SIG-M5 treated with dmso at 0.1 percent for 504 hours (cell line): Measurements from ENCODE around the gene ZNF528.
A peak's percentile ranks its signal among the peaks of the same experiment; 100 is the strongest.

ENCODE experiments used
- DNase-seq: peaks from one replicate; lab custom pipeline; 2025; ENCODE audit not compliant: unreplicated experiment; lab: John Stamatoyannopoulos, UW

Gene ZNF528

DNA sequence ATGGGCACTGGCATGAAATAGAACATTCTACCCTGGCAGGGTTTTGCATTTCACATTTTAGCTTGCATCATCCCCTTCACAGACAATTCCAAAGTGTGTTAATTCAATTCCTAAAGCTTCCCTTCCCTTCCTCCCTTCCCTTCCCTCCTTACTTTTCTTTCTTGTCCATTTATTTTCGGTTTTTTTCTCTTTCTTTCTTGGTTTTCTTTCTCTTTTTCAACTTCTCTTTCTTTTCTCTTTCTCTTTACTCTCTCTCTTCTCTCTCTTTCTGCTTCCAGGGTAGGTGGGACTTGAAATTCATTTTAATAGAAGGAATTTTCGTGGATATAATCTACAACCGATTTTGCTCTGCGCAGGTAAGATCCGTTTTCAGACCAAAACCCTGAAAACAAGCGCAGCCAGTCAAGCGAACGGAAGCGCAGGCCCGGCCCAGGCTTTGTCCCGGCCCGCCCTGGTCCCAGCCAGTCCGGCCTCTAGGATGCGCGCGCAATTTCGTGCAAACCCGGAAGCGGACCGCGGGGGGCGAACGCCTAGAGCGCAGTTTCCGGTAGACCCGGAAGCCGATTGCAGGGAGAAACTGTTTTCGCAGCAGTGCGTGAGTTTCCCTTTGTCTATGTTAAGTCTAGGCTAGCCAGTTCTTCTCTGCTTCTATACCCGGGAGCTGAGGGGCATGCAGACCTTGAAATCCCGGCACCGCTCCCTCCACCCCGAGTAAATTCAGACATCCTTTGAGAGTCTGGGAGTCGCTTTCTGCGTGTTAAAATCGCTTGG is at the start of gene ZNF528:
TSS of gene ZNF528 (plus strand) at position 540 of the 771 bp plus-strand sequence. CDS start 4,165 bp downstream, outside the sequence.
- no peak for DNase-seq

DNA sequence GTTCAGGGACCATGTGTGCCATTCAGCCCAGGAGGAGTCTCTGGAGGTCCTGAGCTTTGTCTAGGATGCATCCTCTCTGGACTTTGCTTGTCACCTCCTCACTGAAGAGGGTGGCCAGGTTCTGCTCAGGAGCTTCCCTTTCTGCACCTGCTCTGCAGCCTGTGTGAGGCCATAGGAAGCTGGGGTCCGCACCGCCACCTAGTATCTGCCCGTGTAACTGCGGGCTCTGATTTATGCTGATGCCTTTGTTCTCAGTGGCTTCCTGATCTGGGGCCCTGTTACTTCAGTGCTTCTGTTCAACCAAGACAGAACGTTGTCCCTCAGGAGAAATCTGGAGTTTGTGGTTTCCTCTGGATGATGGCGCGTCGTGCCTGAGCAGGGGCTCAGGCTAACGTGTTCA is 46.1 kb upstream of the ZNF528 start:
- no peak for DNase-seq

DNA sequence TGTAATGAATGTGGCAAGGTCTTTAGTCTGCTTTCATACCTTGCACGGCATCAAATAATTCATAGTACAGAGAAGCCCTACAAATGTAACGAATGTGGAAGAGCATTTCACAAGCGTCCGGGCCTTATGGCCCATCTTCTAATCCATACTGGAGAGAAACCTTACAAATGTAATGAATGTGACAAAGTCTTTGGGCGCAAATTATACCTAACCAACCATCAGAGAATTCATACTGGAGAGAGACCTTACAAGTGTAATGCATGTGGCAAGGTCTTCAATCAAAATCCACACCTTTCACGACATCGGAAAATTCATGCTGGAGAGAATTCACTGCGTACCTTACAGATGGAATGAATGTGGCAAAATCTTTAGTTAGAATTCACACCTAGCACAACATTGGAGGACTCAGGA is 31.2 kb upstream of the ZNF528 start:
- DNase-seq: no peak

DNA sequence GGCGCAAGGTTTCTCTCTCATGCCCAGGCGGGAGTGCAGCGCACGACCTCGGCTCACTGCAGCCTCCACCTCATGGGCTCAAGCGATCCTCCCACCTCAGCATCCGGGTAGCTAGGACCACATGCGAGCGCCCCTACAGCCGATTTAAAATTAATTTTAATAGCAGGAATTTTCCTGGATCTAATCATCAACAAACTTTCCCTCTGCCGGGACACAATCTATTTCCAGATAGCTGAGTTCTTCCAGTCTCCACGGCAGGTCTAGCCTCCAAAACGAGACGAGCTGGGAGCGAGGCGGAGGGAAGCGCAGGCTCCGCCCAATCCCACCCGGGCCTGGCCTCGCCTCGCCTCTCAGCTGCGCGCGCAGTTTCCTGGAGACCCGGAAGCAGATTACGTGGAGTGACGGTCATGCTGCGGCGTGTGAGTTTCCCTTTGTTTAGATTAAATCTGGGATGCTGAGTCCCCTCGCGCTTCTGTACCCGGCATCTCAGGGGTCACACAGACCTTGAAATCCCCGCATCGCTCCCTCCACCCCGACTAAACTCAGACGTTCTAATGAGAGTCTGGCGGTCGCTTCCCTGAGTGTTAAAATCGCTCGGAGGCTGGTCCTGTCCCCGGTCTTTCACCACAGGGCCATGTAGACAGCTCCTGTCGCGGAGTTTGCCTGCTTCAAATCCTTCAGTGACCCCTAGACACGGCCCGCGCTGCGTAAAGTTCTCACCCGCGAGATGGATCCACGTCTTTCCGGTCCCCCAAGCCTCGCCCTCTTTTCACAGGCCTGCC is 27.9 kb upstream of the ZNF528 start, which contains the start of gene ZNF880:
TSS of gene ZNF880 (plus strand) at position 365 of the 782 bp plus-strand sequence. CDS start at position 408, 43 bp downstream.
- DNase-seq: peak; percentile 1

DNA sequence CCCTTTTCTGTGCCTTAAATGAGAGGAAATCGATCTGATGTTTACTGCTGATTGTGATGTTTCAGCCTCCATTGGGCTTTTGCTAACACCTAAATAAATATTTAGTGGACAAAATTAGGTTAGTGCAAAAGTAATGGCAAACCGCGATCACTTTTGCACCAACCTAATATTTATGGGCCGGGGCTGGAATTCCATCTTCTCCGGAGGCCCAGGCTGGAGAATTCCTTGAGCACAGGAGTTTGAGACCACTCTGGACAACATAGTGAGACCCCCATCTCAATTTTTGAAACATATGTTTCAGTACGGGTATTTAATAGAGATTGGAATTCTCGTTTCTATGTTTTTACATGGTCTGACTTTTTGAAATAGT is 27.3 kb upstream of the ZNF528 start:
- no peak for DNase-seq

DNA sequence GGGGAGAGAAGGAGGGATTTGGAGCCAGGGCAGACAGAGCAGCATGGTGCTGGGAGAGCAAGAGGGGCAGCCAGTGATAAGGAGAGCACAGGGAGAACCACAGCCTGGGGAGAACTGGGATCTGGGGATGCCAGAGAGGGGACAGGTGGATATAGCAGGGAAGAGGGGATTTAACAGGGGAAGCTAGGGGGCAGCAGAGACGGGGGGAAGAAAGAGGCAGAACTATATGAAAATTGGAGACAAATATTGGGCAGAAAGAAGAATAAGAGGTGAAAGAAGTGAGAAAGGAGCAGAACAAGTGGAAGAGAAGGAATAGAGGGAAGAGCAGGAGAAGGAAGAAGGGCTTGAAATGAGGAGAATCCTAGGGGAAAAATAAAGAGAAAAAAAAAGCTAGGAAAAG is 6.5 kb upstream of the ZNF528 start:
- no peak for DNase-seq

DNA sequence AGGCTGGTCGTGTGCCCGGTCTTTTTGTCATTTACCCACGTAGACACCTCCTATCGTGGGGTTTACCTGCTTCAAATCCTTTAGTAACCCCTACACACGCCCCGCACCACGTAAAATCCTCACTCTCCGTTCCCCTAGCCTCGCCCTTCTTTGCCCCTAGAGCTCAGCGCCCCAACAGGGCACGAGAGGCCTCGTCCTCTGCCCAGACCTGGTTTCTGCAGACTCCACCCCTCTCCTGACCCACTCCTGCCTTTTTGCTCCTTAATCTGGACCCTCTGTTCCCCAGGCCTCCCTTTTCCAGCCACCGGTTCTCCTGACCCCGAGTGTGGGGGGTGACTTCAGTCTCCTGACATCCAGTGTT is 412 bp downstream of the ZNF528 start:
- DNase-seq: no peak

DNA sequence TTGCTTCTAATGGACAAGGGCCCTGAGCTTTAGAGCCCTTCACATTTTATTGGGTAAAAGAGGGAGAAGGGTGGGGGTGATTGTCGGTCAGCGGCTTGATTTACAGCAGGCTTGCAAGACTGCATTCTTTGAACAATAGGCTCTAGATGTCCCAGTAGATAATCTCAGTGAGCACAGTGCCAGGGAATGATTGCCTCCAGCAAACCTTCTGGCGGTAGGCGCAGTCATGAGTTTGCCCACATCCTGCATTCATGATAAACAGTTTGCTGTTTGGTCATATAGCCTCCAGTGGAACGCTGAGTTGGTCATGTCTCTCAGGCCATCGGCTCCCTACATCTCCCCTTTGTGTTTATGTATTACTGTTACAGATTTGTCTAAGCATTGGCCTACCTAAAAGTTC is 12.6 kb downstream of the ZNF528 start:
- DNase-seq: no peak

DNA sequence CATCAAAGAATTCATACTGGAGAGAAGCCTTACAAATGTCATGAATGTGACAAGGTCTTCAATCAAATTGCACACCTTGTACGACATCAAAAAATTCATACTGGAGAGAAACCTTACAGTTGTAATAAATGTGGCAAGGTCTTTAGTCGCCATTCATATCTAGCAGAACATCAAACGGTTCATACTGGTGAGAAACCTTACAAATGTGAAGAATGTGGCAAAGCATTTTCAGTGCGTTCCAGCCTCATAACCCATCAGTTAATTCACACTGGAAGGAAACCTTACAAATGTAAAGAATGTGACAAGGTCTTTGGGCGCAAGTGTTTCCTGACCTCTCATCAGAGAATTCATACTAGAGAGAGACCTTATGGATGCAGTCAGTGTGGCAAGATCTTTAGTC is 18.1 kb downstream of the ZNF528 start:
- no peak for DNase-seq

DNA sequence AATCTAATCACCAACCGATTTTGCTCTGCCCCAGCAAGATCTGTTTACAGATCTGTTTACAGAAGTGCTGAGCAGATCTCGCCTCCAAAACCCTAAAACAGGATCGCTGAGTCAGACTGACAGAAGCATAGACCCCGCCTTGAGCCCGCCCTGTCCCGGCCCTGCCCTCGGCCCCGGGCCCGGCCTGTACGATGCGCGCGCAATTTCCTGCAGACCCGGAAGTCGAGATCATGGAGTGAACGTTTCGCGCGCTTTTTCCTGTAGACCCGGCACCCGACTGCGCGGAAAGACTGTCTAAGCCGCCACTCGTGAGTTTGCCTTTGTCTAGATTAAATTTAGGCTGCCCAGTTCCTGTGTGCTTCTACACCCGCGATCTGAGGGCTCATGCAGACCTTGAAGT is 31.3 kb downstream of the ZNF528 start, which contains the start of gene ZNF534:
TSS of gene ZNF534 (plus strand) at position 212 of the 400 bp plus-strand sequence. CDS start 2,327 bp downstream, outside the sequence.
- no peak for DNase-seq

DNA sequence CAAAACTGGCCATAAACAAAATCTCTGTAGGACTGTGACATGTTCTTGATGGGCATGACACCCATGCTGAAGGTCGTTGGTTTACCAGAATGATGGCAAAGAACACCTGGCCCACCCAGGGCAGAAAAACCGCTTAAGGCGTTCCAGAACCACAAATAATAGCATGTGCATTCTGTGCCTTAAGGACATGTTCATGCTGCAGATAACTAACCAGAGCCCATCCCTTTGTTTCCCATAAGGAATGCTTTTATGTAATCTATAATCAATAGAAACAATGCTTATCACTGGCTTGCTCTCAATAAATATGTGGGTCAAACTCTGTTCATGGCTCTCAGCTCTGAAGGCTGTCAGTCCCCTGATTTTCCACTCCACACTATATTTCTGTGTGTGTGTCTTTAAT is 44.5 kb downstream of the ZNF528 start:
- DNase-seq: no peak

DNA sequence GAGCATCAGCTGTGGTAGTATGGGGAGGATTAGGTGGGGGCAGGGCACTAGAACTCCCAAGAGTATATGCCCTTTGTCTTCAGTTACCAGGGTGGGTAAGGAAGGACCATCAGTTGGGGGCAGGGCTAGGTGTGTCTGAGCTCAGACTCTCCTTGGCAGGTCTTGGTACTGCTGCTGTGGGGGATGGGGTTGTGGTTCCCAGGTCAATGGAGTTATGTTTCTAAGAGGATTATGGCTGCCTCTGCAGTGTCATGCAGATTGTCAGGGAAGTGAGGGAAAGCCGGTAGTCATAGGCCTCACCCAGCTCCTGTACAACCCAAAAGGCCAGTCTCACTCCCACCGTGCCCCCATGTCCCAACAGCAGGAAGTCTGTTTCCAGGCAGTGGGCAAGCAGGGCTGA is 46.9 kb downstream of the ZNF528 start:
- no peak for DNase-seq

DNA sequence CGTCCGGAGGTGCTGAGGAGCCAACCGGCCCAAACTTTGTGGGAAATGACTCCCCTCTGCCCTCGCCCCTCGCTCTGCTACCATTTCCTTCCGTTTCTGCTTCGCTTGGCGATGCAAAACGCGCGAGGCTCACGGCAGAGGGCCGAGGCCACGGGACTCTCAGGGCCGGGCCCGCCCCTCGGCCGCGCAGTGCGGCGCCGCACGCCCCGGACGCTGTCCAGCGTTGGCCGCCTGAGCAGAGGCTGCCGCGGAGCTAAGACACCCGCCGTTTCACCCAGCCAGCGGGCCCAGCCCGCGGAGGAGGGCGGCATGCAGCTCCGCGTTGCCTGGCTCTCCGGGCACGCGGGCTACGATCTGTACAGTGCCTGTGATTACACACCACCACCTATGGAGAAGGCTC is 53.6 kb downstream of the ZNF528 start:
- no peak for DNase-seq

DNA sequence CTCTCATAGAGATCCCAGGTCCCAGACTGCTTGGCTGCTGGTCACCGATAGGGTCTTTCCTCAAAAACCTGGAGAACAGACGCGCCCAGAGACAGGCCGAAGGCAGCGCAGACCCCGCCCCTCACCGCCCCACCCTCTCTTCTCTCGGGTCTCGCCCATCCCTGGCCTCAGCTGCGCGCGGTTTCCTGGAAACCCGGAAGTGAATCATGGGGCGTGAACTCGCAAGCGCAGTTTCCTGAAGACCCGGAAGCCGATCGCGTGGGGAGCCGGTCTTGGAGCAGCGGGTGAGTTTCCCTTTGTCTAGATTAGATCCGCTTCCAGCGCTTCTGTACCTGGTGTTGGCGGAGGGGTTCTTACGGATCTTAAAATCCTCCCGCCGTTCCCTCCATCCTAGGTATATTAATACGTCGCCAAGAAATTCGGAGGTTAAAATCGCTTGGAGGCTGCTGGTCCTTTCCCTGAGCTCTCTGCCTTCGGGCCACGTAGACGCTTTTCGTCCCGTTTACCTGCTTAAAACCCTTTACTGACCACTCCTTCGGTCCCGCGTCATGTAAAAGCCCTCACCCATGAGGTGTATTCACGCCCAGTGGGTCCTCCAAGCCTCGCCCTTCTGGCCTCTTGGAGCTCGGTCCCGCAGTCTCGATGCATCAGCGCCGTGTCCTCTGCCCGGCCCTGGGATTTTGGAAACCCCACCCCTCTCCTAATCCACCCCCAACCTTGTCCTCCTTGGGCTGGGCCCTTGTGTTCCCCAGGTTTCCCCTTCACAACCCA is 55.9 kb downstream of the ZNF528 start, which contains the start of gene ZNF578:
TSS of gene ZNF578 (plus strand) at position 230 of the 771 bp plus-strand sequence. CDS start 48,293 bp downstream, outside the sequence.
- no peak for DNase-seq

DNA sequence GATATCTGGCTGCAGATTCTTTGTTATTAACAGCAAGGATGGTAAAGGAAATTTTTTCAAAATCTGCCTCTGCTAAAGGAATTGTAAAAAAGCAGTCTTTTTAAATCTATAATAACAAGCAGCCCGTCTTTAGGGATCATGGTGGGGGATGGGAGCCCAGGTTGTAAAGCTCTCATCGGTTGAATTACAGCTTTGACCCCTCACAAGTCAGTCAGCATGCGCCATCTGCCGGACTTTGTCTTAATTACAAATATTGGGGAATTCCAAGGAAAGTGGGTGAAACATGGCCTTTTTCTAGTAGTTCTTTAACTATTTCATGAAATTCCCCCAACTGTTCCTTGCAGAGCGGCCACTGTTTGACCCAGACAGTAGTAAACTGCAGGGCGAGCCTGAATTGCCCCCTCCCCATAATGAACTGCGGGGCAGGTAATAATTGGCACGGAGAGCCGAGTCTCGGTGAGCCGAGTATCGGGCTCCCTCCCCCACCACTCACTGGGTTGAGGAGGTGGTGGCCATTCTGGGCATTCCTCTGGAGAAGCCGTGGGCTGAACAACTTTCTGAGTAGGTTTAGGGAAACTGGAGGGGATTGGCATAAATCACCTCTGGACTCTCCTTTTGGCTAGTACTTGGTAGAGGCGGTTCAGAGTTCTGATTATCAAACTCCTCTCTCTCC is 67.3 kb downstream of the ZNF528 start:
- no peak for DNase-seq
